Erythroblast (primary cell): ENCODE measurements around the gene TBX18.
A peak's percentile ranks its signal among the peaks of the same experiment; 100 is the strongest.

ENCODE experiments used
- DNase-seq, 2 experiments: peaks; one replicate each; lab custom pipeline; 2025; lab: John Stamatoyannopoulos, UW
- GATA1 ChIP-seq: IDR thresholded peaks from 2 replicates; pipeline ENCODE4 v1.6.1; 2011; ENCODE audit warnings: low read depth, mild to moderate bottlenecking, control low read depth, low read length, moderate library complexity
- POLR2A ChIP-seq: IDR thresholded peaks from 2 replicates; pipeline ENCODE4 v1.6.1; 2011; ENCODE audit warnings: mild to moderate bottlenecking, low read length

Gene TBX18

DNA sequence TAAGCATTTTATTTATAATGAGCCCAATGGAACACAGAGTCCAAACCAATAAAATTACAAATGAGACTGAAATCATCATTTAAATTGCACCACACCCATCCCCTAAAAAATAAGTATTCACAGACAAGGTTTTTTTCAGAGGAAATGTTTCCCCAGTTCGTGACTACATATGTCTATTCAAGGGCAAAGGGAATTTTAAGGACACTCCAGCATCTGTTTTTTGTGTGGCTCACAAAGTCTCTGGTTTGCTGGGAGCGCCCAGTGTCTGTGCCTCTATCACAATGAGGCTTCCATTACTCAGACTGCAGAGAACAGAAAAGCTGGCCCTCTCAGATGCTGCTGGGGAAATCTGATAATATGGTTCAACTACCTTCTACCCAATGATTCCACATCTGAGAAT lies 16.0 kb downstream of the TBX18 start:
- DNase-seq, result no peak
- TF ChIP-seq GATA1, result no peak

DNA sequence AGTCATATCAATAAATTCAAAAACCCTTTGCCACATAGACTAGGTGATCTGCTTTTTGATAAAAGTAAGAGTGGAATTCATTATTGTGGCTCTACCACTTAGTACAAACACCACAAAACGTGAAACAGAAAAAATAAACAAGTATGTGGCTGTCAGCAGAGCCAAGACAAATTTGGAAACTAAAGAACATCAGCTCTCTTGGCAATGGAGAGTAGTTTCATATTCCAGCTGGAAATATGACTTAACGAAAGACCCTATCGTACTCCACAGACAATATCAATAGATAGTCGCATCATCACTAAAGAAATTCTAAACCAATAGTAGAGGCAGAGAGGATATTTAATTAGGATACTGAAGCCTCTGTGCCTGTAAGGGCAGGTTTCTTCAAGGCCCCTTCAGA lies 20.8 kb downstream of the TBX18 start:
- no peak for TF ChIP-seq GATA1
- TF ChIP-seq POLR2A, result no peak
- DNase-seq, result no peak

DNA sequence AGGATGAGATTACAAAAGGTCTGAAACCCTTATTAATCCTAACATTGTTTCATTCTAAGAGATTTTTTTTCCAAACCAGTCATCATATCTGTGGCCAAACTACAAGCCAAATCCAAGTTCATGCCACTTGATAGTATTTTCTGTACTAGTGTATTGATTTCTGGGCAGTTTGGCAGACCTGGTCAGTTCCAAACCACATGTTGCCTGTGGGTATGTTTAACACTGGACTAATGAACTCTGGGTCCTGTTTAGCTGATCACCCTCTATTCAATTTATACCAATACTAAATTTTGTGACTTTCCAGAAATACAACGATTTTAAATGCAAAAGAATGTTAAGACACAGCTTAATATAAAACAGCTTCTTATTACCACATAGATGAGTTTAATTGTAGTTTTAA lies 24.0 kb downstream of the TBX18 start:
- no peak for TF ChIP-seq GATA1
- no peak for TF ChIP-seq POLR2A
- DNase-seq, result no peak

DNA sequence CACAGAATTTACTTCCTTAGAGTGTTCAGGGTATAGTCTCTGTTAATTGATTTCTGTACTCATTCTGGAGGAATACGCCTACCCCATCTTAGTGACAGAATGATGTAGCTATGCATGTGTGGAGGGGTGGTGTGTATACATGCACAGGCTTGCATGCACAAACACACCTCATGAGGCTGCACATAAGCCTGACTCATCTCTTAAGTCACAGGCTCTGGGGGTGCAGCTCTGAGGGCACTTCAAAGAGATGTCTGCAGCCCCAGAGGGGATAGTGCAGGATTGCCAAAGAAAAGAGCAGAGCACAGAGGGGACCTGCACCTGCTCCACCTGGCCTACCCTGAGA lies 24.6 kb downstream of the TBX18 start:
- no peak for DNase-seq
- TF ChIP-seq GATA1 (no peak), POLR2A (no peak)

DNA sequence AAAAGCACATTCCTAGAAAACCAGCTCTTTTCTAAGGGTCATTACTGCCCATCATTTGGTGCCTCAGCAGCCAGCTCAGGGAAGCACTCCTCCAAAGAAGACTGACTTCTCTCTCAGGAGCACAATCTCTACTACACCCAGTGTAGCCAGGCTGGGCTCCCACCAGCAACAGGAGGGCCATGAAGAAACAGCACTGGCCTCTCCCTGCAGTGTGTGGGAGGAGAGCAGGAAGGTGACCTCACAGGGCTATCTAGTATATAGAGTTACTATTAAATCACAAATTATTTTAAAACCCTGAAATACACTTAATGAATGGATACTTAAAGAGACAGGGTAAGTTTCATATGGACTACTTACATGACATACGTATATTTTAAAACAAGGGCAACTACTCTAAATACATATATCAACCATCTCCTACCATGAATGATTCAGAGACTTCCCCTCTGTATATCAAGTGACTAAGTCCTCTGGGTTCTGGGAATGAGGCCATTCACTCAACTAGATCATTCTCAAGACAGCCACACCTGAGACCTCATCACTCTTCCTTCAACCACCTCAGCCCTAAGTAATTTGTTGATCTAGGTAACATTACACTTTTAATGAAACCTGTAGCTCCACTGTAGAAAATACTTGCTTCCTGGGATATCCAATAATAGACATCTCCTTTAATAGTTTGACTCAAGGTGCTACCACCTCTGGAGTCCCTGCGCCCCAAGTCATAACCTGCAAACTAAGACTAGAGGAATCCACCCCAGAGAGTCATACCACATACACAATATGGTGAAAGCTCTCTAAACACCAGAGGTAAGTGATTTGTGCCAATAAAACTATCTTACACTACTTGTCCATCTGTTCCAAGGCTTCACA lies 25.2 kb downstream of the TBX18 start:
- TF ChIP-seq GATA1, result no peak
- TF ChIP-seq POLR2A, result no peak
- DNase-seq, result no peak

DNA sequence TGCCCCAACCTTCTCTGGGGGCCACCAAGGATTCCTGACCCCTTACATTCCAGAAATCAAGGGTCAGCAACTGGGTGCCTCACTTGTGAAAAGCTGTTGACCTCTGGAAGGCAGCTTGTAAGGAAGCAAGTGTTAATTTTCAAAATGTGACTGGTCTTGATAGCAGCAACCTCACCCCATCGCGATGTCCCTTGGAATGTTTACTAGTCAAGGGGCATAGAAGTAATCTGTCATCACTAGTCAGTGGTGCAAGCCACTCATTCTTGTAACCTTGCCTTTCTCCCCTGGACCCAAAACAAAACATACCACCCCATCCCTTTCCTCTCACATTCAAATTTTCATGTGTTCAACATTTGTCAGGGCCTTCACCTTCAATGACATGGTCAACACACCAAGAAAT lies 30.5 kb downstream of the TBX18 start:
- TF ChIP-seq GATA1 (no peak), POLR2A (no peak)
- DNase-seq, result no peak

DNA sequence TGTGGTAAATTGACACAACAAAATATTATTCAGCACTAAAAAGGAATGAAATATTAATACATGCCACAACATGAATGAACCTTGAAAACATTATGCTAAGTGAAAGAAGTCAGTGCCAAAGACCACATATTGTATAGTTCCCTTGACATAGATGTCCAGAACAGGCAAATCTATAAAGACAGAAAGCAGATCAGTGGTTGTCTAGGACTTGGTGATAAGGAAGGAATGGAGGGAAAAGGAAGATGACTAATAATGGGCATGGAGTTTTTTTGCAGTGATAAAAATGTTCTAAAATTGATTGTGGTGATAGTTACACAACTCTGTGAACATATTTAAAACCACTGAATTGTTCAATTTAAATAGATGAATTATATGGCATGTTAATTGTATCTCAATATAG lies 32.5 kb downstream of the TBX18 start:
- no peak for DNase-seq
- TF ChIP-seq POLR2A (no peak), GATA1 (no peak)

DNA sequence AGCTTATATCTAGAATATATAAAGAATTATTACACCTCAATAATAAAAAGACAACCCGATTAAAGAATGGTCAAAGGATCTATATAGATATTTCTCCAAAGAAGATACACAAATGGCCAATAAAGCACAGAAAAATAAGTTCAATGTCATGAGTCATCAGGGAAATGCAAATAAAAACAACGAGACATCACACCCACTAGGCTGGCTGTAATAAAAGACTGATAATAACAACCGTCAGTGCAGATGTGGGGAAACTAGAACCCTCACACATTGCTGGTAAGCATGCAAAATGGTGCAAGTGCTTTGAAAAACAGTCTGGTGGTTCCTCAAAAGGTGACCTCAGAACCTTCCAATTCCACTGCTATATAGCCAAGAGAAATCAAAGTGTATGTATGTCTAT lies 33.0 kb downstream of the TBX18 start:
- TF ChIP-seq GATA1 (no peak), POLR2A (no peak)
- no peak for DNase-seq

DNA sequence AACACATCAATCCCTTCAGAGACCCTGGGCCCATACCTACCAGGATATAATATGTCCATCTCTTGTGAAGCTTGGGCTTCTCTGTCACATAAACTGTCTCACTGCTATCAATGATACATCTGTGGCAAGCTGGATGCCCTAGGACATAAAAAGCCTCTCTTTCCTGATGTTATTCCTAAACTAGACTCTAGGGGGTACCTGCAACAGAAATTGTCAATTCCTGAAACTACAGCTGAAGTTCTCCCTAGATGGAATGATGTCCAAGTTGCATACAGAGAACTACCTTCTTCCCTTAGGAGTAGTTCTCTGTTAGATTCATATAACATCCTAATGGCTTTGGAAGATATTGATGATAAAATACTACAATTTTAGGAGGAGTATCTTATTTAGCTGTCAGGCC lies 35.8 kb downstream of the TBX18 start:
- peak in 1 of 2 experiments; percentile 2 for DNase-seq
- TF ChIP-seq POLR2A (no peak), GATA1 (no peak)

DNA sequence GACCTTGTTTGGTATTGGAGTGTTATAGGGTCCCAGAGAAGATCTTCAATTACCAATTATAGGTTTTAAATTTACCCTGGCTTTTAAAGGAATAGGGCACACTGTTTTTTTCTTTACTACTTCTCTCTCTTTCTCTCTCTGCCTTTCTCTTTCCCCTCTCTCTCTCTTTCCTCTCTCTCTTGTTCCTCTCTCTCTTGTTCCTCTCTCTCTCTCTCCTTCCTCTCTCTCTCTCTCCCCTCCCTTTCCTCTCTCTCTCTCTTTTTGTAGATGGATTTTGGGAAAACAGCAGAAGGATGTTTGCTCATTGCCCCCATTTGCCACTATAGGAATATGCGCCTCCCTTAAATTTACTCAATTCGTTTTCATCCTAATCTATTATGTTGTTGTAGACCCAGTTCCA lies 45.2 kb downstream of the TBX18 start:
- TF ChIP-seq POLR2A (no peak), GATA1 (no peak)
- no peak for DNase-seq

DNA sequence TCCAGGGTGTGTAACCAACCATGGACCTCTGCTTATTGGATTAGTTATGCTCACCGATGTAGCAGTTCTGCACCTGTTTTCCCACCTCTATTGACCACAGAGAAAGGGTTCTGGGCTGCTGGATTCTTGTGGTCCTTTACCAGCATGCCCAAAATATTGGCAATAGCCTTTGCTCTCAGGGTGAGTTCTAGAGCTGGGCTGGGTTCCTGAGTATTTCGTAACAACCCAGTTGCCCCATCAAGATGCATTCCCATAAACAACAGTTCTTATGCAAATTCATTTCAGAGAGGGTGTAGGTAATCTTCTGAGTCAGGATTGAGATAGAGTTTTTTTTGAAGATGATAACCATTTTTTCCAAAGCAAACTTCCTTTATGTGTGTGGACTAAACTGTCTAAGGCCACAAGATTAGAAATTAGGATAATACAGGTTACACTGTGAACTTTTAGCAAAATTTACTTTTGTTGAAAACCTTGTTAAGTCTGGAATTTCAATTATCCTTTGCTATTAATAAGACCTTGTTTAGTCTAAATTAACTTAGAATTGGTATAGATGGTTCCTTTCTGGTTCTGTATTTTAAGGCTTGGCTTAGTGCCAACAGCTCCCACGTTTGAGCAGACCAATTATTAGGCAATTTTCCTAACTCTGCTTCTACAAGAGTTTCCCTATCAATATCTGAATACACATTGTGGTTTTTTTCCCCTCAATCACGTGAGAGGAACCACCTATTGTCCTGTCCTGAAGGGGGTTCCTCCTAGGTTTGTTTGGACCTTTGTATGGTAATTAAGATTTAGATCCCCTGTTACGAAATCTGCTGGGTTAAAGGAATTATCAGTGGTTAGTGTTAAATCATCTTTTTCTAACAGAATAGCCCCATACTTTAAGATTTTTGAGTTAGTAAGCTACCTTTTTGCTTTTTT lies 46.1 kb downstream of the TBX18 start:
- DNase-seq, result no peak

DNA sequence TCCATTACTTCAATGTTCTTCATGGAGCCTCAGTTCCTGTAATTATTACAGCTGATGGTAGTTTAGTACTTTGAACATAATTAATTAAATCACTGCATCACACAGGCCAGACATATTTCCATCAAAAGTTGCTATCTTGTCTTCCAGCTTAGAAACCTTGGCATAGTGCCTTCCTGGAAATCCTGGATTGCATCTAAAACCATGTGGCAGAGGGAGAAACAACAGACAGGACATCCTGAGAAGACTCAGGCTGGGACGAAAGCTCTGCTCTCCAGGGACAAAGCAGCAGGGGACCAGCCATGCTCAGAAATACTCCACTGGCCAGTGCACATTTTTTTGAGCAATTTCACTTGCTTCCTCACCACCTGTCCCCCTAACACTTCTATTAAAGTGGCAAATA lies 55.3 kb downstream of the TBX18 start:
- no peak for DNase-seq
- no peak for TF ChIP-seq GATA1
- no peak for TF ChIP-seq POLR2A

More for the DNA sequence above, 46.1 kb downstream of the TBX18 start:
- TF ChIP-seq GATA1 (no peak), POLR2A (no peak)

DNA sequence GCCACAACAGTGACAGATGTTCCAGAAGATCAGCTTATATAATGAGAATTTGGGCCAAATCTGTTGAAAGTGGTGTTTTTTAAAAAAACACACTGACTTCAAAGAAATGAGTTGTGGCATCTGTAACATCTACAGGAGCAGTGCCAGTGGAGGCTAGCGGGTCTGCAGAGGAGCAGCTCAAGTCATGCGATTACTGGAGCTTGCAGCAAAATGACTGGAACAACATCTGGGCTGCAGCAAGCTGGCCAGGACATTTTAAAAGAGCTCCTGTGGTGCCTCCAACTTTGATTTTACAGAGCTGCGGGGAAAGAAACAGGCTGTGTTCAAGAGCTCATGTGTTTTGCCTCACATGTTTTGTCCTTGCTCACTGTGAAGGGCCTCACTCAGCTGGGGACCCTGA lies 57.2 kb downstream of the TBX18 start:
- TF ChIP-seq POLR2A (no peak), GATA1 (no peak)
- no peak for DNase-seq

DNA sequence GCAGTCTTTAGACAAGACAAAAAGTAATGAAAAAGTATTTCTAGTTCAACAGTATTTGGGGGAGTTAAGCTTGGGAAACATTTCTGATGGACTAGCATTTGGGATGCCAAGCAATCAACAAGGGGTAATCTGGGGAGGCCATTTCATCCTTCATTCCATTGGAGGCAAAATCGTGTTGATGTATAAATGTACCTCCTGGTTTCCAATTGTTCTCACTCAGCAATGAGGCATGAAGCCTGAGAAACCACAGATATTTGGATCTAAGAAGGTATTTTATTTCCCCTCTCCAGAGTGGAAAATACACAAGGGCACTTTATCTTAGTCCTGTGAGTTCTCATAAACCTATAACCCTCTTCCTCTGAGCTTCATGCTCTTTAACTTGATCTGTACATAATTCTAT lies 68.2 kb downstream of the TBX18 start:
- no peak for TF ChIP-seq POLR2A
- no peak for DNase-seq
